Smooth muscle cell of the brain vasculature (primary cell): ENCODE data around the gene TRAF2.

Experiments used
- DNase-seq: peaks from one replicate; pipeline ENCODE4 v3.0.0-alpha.2; 2012; ENCODE audit warnings: low read depth, low spot score

The TRAF2 gene

GRCh38 chr9:136847088-136847825 is 39.1 kb upstream of the TRAF2 start:
- no peak for DNase-seq

- DNase-seq = no peak
Observed at GRCh38 chr9:136847826-136848392, 38.4 kb upstream of the TRAF2 start.

GRCh38 chr9:136848393-136849037 is 37.8 kb upstream of the TRAF2 start:
- DNase-seq = no peak

- DNase-seq = peak; percentile 99
Observed at GRCh38 chr9:136849038-136849959, 37.0 kb upstream of the TRAF2 start, which contains the start of gene PHPT1. TSS of gene PHPT1 (plus strand) at chr9:136849409. CDS start at chr9:136849431, 22 bp downstream.

GRCh38 chr9:136849960-136850865 is 36.1 kb upstream of the TRAF2 start:
- no peak for DNase-seq

- DNase-seq = no peak
Observed at GRCh38 chr9:136850866-136851775, 35.2 kb upstream of the TRAF2 start.

- no peak for DNase-seq
Observed at GRCh38 chr9:136851941-136852663, 34.2 kb upstream of the TRAF2 start, which contains the start of gene MAMDC4. TSS of gene MAMDC4 (plus strand) at chr9:136852346. CDS start at chr9:136852417, 71 bp downstream.

- no peak for DNase-seq
Observed at GRCh38 chr9:136852664-136853595, 33.4 kb upstream of the TRAF2 start.

- DNase-seq = no peak
Observed at GRCh38 chr9:136853596-136854112, 32.7 kb upstream of the TRAF2 start.

GRCh38 chr9:136854113-136854841 is 32.0 kb upstream of the TRAF2 start:
- DNase-seq = no peak

GRCh38 chr9:136854842-136855460 is 31.4 kb upstream of the TRAF2 start:
- DNase-seq = no peak

- DNase-seq = no peak
Observed at GRCh38 chr9:136855461-136856078, 30.7 kb upstream of the TRAF2 start.

GRCh38 chr9:136856079-136856476 is 30.2 kb upstream of the TRAF2 start:
- DNase-seq = no peak

GRCh38 chr9:136856541-136857141 is 29.7 kb upstream of the TRAF2 start:
- DNase-seq = no peak

GRCh38 chr9:136857166-136857565 is 29.1 kb upstream of the TRAF2 start:
- DNase-seq = no peak
